Subcutaneous abdominal adipose tissue (tissue), 5 donors: Measurements from ENCODE around the gene CAPZB.
A peak's percentile ranks its signal among the peaks of the same experiment; 100 is the strongest.
"Not testable (repeated sequence)": the region's sequence is repeated elsewhere in the genome, so short reads cannot be mapped to it uniquely, and the experiment has no call there.

Experiments
- H3K27ac ChIP-seq: one replicate; pipeline ENCODE4 v1.7.0; 2013; ENCODE audit warnings: low read depth, mild to moderate bottlenecking, inconsistent platforms, low read length, moderate library complexity
- H3K27me3 ChIP-seq, 5 donors: one replicate each; pipeline ENCODE4 v1.7.0; 2013; ENCODE audit warnings: low read length in 5 of 5, inconsistent platforms in 1 of 5; ENCODE audit not compliant: control insufficient read depth in 5 of 5, insufficient read depth in 4 of 5
- H3K36me3 ChIP-seq, 5 donors: one replicate each; pipeline ENCODE4 v1.7.0; 2013; ENCODE audit warnings: low read length in 5 of 5; ENCODE audit not compliant: control insufficient read depth in 5 of 5, insufficient read depth in 5 of 5
- H3K4me1 ChIP-seq, 5 donors: one replicate each; pipeline ENCODE4 v1.7.0; 2013; ENCODE audit warnings: low read length in 5 of 5, mild to moderate bottlenecking in 3 of 5, moderate library complexity in 1 of 5; ENCODE audit not compliant: control insufficient read depth in 5 of 5, insufficient read depth in 5 of 5
- H3K4me3 ChIP-seq, 5 donors: one replicate each; pipeline ENCODE4 v1.7.0; 2013; ENCODE audit warnings: low read length in 5 of 5, low read depth in 1 of 5
- H3K9ac ChIP-seq, 5 donors: one replicate each; pipeline ENCODE4 v1.7.0; 2013; ENCODE audit warnings: low read length in 5 of 5, mild to moderate bottlenecking in 4 of 5, moderate library complexity in 3 of 5
- H3K9me3 ChIP-seq, 5 donors: one replicate each; pipeline ENCODE4 v1.7.0; 2013; ENCODE audit warnings: low read length in 5 of 5; ENCODE audit not compliant: control insufficient read depth in 5 of 5
- donor health status: healthy.
- donor health status: healthy.
- donor health status: healthy.
- donor health status: healthy.
- donor health status: healthy.

Gene CAPZB

GRCh38 chr1:19485362-19486187 is at the start of gene CAPZB:
TSS of gene CAPZB (minus strand) at chr1:19485539. CDS start at chr1:19485438, 101 bp downstream.
- H3K4me1 ChIP-seq, result peaks cover 13 to 63% (median 56%) of the 10 kb centered on the region in 5 donors
- H3K27ac ChIP-seq, result peak within 1 kb of the TSS; percentile 93
- H3K9ac ChIP-seq, result peak within 1 kb of the TSS; percentile 84 to 99 (median 97)
- no peaks in the 10 kb centered on the region for H3K27me3 ChIP-seq
- peak within 1 kb of the TSS; percentile 81 to 97 (median 93) for H3K4me3 ChIP-seq
- peaks cover 0 to 22% (median 6%) of the 10 kb centered on the region in 5 donors for H3K36me3 ChIP-seq
- no peaks in the 10 kb centered on the region for H3K9me3 ChIP-seq

GRCh38 chr1:19534281-19534680 is 48.9 kb upstream of the CAPZB start:
- Histone ChIP-seq H3K4me3 (no peak overlapping the region), H3K4me1 (peaks cover 0 to 15% (median 12%) of the 10 kb centered on the region in 5 donors), H3K9me3 (peaks cover 0 to 11% (median 7%) of the 10 kb centered on the region in 5 donors), H3K27me3 (peaks cover 0 to 4% (median 0%) of the 10 kb centered on the region in 5 donors), H3K27ac (no peak overlapping the region), H3K36me3 (no peaks in the 10 kb centered on the region), H3K9ac (no peak overlapping the region)

GRCh38 chr1:19533626-19534025 is 48.3 kb upstream of the CAPZB start:
- Histone ChIP-seq H3K4me1 (peaks cover 0 to 15% (median 12%) of the 10 kb centered on the region in 5 donors), H3K4me3 (peak overlapping the region in 2 of 5 donors; percentile 29 to 40), H3K9ac (no peak overlapping the region), H3K9me3 (peaks cover 0 to 11% (median 7%) of the 10 kb centered on the region in 5 donors), H3K27ac (no peak overlapping the region), H3K27me3 (peaks cover 0 to 4% (median 0%) of the 10 kb centered on the region in 5 donors), H3K36me3 (no peaks in the 10 kb centered on the region)

- H3K9ac ChIP-seq, result no peak overlapping the region
- H3K27ac ChIP-seq, result no peak overlapping the region
Measured at GRCh38 chr1:19532519-19532918, 47.2 kb upstream of the CAPZB start.

GRCh38 chr1:19529664-19530063 is 44.3 kb upstream of the CAPZB start:
- peak overlapping the region; percentile 23 for H3K27ac ChIP-seq
- H3K4me1 ChIP-seq, result peaks cover 0 to 15% (median 12%) of the 10 kb centered on the region in 5 donors

More at GRCh38 chr1:19532519-19532918, 47.2 kb upstream of the CAPZB start:
- peaks cover 0 to 15% (median 12%) of the 10 kb centered on the region in 5 donors for H3K4me1 ChIP-seq
- H3K4me3 ChIP-seq, result no peak overlapping the region
- H3K36me3 ChIP-seq, result no peaks in the 10 kb centered on the region
- peaks cover 0 to 4% (median 0%) of the 10 kb centered on the region in 5 donors for H3K27me3 ChIP-seq
- peaks cover 0 to 11% (median 7%) of the 10 kb centered on the region in 5 donors for H3K9me3 ChIP-seq

GRCh38 chr1:19528438-19528837 is 43.1 kb upstream of the CAPZB start:
- Histone ChIP-seq H3K27me3 (peaks cover 0 to 4% (median 0%) of the 10 kb centered on the region in 5 donors), H3K36me3 (no peaks in the 10 kb centered on the region), H3K4me3 (no peak overlapping the region), H3K9ac (no peak overlapping the region), H3K4me1 (peaks cover 0 to 7% (median 5%) of the 10 kb centered on the region in 5 donors), H3K9me3 (peaks cover 0 to 8% (median 7%) of the 10 kb centered on the region in 5 donors), H3K27ac (no peak overlapping the region)

More at GRCh38 chr1:19529664-19530063, 44.3 kb upstream of the CAPZB start:
- H3K4me3 ChIP-seq, result no peak overlapping the region
- no peaks in the 10 kb centered on the region for H3K36me3 ChIP-seq
- H3K9me3 ChIP-seq, result peaks cover 0 to 8% (median 7%) of the 10 kb centered on the region in 5 donors
- peaks cover 0 to 4% (median 0%) of the 10 kb centered on the region in 5 donors for H3K27me3 ChIP-seq
- peak overlapping the region in 1 of 5 donors; percentile 81 for H3K9ac ChIP-seq

- Histone ChIP-seq H3K27me3 (peaks cover 0 to 4% (median 0%) of the 10 kb centered on the region in 5 donors), H3K4me1 (peaks cover 0 to 6% (median 5%) of the 10 kb centered on the region in 5 donors), H3K9me3 (peaks cover 0 to under 1% (median 0%) of the 10 kb centered on the region in 5 donors), H3K9ac (no peak overlapping the region), H3K27ac (no peak overlapping the region), H3K4me3 (no peak overlapping the region), H3K36me3 (no peaks in the 10 kb centered on the region)
Measured at GRCh38 chr1:19525607-19526545, 40.5 kb upstream of the CAPZB start.

- H3K9me3 ChIP-seq, result no peaks in the 10 kb centered on the region
- H3K4me1 ChIP-seq, result peaks cover 0 to 5% (median 3%) of the 10 kb centered on the region in 5 donors
- H3K36me3 ChIP-seq, result no peaks in the 10 kb centered on the region
- H3K27ac ChIP-seq, result no peak overlapping the region
- no peak overlapping the region for H3K4me3 ChIP-seq
- H3K9ac ChIP-seq, result no peak overlapping the region
- peaks cover 0 to 4% (median 0%) of the 10 kb centered on the region in 5 donors for H3K27me3 ChIP-seq
Measured at GRCh38 chr1:19524791-19525190, 39.5 kb upstream of the CAPZB start.

- not testable (repeated sequence) for H3K27ac ChIP-seq, H3K4me1 ChIP-seq, H3K9ac ChIP-seq, H3K36me3 ChIP-seq, H3K27me3 ChIP-seq, H3K9me3 ChIP-seq, H3K4me3 ChIP-seq
Measured at GRCh38 chr1:19522570-19522969, 37.2 kb upstream of the CAPZB start.
